GM23248 (cell line): ENCODE results near the gene PKIB.

Source experiments
- EZH2 ChIP-seq: fragments of 200-600 bp; sonication (generic); IDR thresholded peaks from 2 replicates; pipeline ENCODE4 v1.6.1; 2018; ENCODE audit warnings: antibody characterized with exemption, mild to moderate bottlenecking; ENCODE audit not compliant: insufficient read depth, poor library complexity, severe bottlenecking
- EZH2phosphoT487 ChIP-seq: fragments of 200-600 bp; sonication (generic); IDR thresholded peaks from 2 replicates; pipeline ENCODE4 v1.6.1; 2018; ENCODE audit warnings: antibody characterized with exemption, moderate library complexity, mild to moderate bottlenecking, low read depth; ENCODE audit not compliant: insufficient read depth

DNA sequence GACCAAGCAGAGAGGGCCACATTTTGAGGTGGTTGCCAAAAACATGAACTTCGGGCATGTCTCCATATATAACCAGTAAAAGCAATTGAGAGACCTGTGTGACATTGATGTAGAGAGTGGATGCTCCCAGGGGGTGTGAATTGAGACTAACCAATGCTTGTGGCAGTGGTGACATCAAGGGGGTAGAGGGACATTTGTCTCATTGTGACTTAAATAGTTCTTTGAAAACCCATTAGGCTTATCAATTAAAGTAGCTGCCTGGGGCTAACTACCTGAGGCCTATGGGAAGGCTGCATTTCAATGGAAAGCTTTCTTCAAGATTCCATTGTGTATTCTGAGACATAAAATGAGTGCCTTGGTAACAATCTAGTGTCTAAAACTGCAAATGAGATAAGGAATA lies 87.3 kb downstream of the PKIB start:
- TF ChIP-seq EZH2 (no peak), EZH2phosphoT487 (no peak)
